Measurements from ENCODE around the gene DAP.

Gene DAP

GRCh38 chr5:10710513-10711128 lies 50.4 kb downstream of the DAP start:
- no peaks in the 10 kb centered on the region for H3K79me1 ChIP-seq (ENCODE audit: low read length)
- H3K4me2 ChIP-seq (ENCODE audit: low read length), result no peak overlapping the region
- H3K4me1 ChIP-seq (ENCODE audit: control insufficient read depth in 1 of 2, insufficient read depth in 2 of 2, low read length in 2 of 2), result peaks cover 16 to 19% of the 10 kb centered on the region in 2 experiments
- H2AK5ac ChIP-seq (ENCODE audit: low read length), result no peak overlapping the region
- H3K14ac ChIP-seq (ENCODE audit: low read length), result no peak overlapping the region
- no peak overlapping the region for H4K12ac ChIP-seq (ENCODE audit: low read depth, low read length)
- no peaks in the 10 kb centered on the region for H3K79me2 ChIP-seq (ENCODE audit: control insufficient read depth, insufficient read depth, low read length, poor library complexity)
- no peak overlapping the region for H3K27ac ChIP-seq (ENCODE audit: low read depth, low read length)
- H3K27me3 ChIP-seq (ENCODE audit: insufficient read depth, low read length), result no peaks in the 10 kb centered on the region
- H2BK12ac ChIP-seq (ENCODE audit: low read length), result no peak overlapping the region
- H2BK120ac ChIP-seq (ENCODE audit: insufficient read depth, low read length, poor library complexity), result no peak overlapping the region
- peak; percentile 69 to 80 for DNase-seq
- WGBS (ENCODE audit: extremely low coverage, insufficient coverage, insufficient read length), result no CpG with 5 or more reads among the region's 10 CpGs
- no peak overlapping the region for H3K9ac ChIP-seq (ENCODE audit: low read length)
- no peak overlapping the region for H2BK5ac ChIP-seq (ENCODE audit: low read depth, low read length, poor library complexity)
- no peak overlapping the region for H3K23ac ChIP-seq (ENCODE audit: low read length)
- no peak overlapping the region for H2AFZ ChIP-seq (ENCODE audit: insufficient read depth, low read length, poor library complexity)
- peaks cover 18 to 40% of the 10 kb centered on the region in 2 experiments for H3K36me3 ChIP-seq (ENCODE audit: control insufficient read depth in 1 of 2, insufficient read depth in 2 of 2, low read length in 2 of 2)
- no peak overlapping the region for H3K18ac ChIP-seq (ENCODE audit: low read length)
- H4K8ac ChIP-seq (ENCODE audit: low read depth, low read length), result no peak overlapping the region
- no peak overlapping the region for H4K91ac ChIP-seq (ENCODE audit: low read depth, low read length)
- no peak overlapping the region for H3K4ac ChIP-seq (ENCODE audit: low read depth, low read length)
- H3K4me3 ChIP-seq (ENCODE audit: low read depth, low read length), result no peak overlapping the region
- H3K9me3 ChIP-seq (ENCODE audit: insufficient read depth, low read depth, low read length), result peaks cover 1% of the 10 kb centered on the region

- no peak for DNase-seq
- no peak overlapping the region for H3K18ac ChIP-seq (ENCODE audit: low read length)
- no peak overlapping the region for H3K4me2 ChIP-seq (ENCODE audit: low read length)
- no peaks in the 10 kb centered on the region for H3K9me3 ChIP-seq (ENCODE audit: insufficient read depth, low read depth, low read length)
- no peak overlapping the region for H2BK12ac ChIP-seq (ENCODE audit: low read length)
- no peak overlapping the region for H3K23ac ChIP-seq (ENCODE audit: low read length)
- H3K79me1 ChIP-seq (ENCODE audit: low read length), result no peaks in the 10 kb centered on the region
- H4K12ac ChIP-seq (ENCODE audit: low read depth, low read length), result no peak overlapping the region
- no peaks in the 10 kb centered on the region for H3K79me2 ChIP-seq (ENCODE audit: control insufficient read depth, insufficient read depth, low read length, poor library complexity)
- no peak overlapping the region for H4K91ac ChIP-seq (ENCODE audit: low read depth, low read length)
- no peak overlapping the region for H2BK120ac ChIP-seq (ENCODE audit: insufficient read depth, low read length, poor library complexity)
- WGBS (ENCODE audit: extremely low coverage, insufficient coverage, insufficient read length), result no CpG with 5 or more reads among the region's 8 CpGs
- peaks cover 21 to 24% of the 10 kb centered on the region in 2 experiments for H3K4me1 ChIP-seq (ENCODE audit: control insufficient read depth in 1 of 2, insufficient read depth in 2 of 2, low read length in 2 of 2)
- H3K27ac ChIP-seq (ENCODE audit: low read depth, low read length), result no peak overlapping the region
- H3K4ac ChIP-seq (ENCODE audit: low read depth, low read length), result no peak overlapping the region
- H3K27me3 ChIP-seq (ENCODE audit: insufficient read depth, low read length), result no peaks in the 10 kb centered on the region
- H4K8ac ChIP-seq (ENCODE audit: low read depth, low read length), result no peak overlapping the region
- no peak overlapping the region for H2AFZ ChIP-seq (ENCODE audit: insufficient read depth, low read length, poor library complexity)
- no peak overlapping the region for H3K14ac ChIP-seq (ENCODE audit: low read length)
- no peak overlapping the region for H3K4me3 ChIP-seq (ENCODE audit: low read depth, low read length)
- H3K36me3 ChIP-seq (ENCODE audit: control insufficient read depth in 1 of 2, insufficient read depth in 2 of 2, low read length in 2 of 2), result peaks cover 14 to 33% of the 10 kb centered on the region in 2 experiments
- H2AK5ac ChIP-seq (ENCODE audit: low read length), result no peak overlapping the region
- H3K9ac ChIP-seq (ENCODE audit: low read length), result no peak overlapping the region
- H2BK5ac ChIP-seq (ENCODE audit: low read depth, low read length, poor library complexity), result no peak overlapping the region
Observed at GRCh38 chr5:10709933-10710332, 51.1 kb downstream of the DAP start.

- H3K79me1 ChIP-seq (ENCODE audit: low read length), result no peaks in the 10 kb centered on the region
- H3K4me2 ChIP-seq (ENCODE audit: low read length), result no peak overlapping the region
- no peak overlapping the region for H3K4me3 ChIP-seq (ENCODE audit: low read depth, low read length)
- no peak overlapping the region for H3K9ac ChIP-seq (ENCODE audit: low read length)
- no peak overlapping the region for H3K18ac ChIP-seq (ENCODE audit: low read length)
- no peak for DNase-seq
- no peaks in the 10 kb centered on the region for H3K9me3 ChIP-seq (ENCODE audit: insufficient read depth, low read depth, low read length)
- peaks cover 12 to 31% of the 10 kb centered on the region in 2 experiments for H3K36me3 ChIP-seq (ENCODE audit: control insufficient read depth in 1 of 2, insufficient read depth in 2 of 2, low read length in 2 of 2)
- H4K8ac ChIP-seq (ENCODE audit: low read depth, low read length), result no peak overlapping the region
- H2BK5ac ChIP-seq (ENCODE audit: low read depth, low read length, poor library complexity), result no peak overlapping the region
- H3K4ac ChIP-seq (ENCODE audit: low read depth, low read length), result no peak overlapping the region
- H2AK5ac ChIP-seq (ENCODE audit: low read length), result no peak overlapping the region
- no peaks in the 10 kb centered on the region for H3K27me3 ChIP-seq (ENCODE audit: insufficient read depth, low read length)
- H3K23ac ChIP-seq (ENCODE audit: low read length), result no peak overlapping the region
- H4K12ac ChIP-seq (ENCODE audit: low read depth, low read length), result no peak overlapping the region
- H3K14ac ChIP-seq (ENCODE audit: low read length), result no peak overlapping the region
- no CpG with 5 or more reads among the region's 4 CpGs for WGBS (ENCODE audit: extremely low coverage, insufficient coverage, insufficient read length)
- no peak overlapping the region for H2BK12ac ChIP-seq (ENCODE audit: low read length)
- H4K91ac ChIP-seq (ENCODE audit: low read depth, low read length), result no peak overlapping the region
- no peaks in the 10 kb centered on the region for H3K79me2 ChIP-seq (ENCODE audit: control insufficient read depth, insufficient read depth, low read length, poor library complexity)
- H2BK120ac ChIP-seq (ENCODE audit: insufficient read depth, low read length, poor library complexity), result no peak overlapping the region
- no peak overlapping the region for H2AFZ ChIP-seq (ENCODE audit: insufficient read depth, low read length, poor library complexity)
- no peak overlapping the region for H3K27ac ChIP-seq (ENCODE audit: low read depth, low read length)
- H3K4me1 ChIP-seq (ENCODE audit: control insufficient read depth in 1 of 2, insufficient read depth in 2 of 2, low read length in 2 of 2), result peaks cover 25 to 28% of the 10 kb centered on the region in 2 experiments
Observed at GRCh38 chr5:10709409-10709808, 51.6 kb downstream of the DAP start.

GRCh38 chr5:10708189-10708944 lies 52.7 kb downstream of the DAP start:
- Histone ChIP-seq H3K79me2 (ENCODE audit: control insufficient read depth, insufficient read depth, low read length, poor library complexity) (peaks cover 2% of the 10 kb centered on the region), H3K4me1 (ENCODE audit: control insufficient read depth in 1 of 2, insufficient read depth in 2 of 2, low read length in 2 of 2) (peaks cover 30 to 32% of the 10 kb centered on the region in 2 experiments), H3K36me3 (ENCODE audit: control insufficient read depth in 1 of 2, insufficient read depth in 2 of 2, low read length in 2 of 2) (peaks cover 12 to 27% of the 10 kb centered on the region in 2 experiments), H3K23ac (ENCODE audit: low read length) (peak overlapping the region; percentile 80), H2AK5ac (ENCODE audit: low read length) (no peak overlapping the region), H2AFZ (ENCODE audit: insufficient read depth, low read length, poor library complexity) (no peak overlapping the region), H4K91ac (ENCODE audit: low read depth, low read length) (no peak overlapping the region), H3K4me2 (ENCODE audit: low read length) (no peak overlapping the region), H3K4me3 (ENCODE audit: low read depth, low read length) (no peak overlapping the region), H2BK5ac (ENCODE audit: low read depth, low read length, poor library complexity) (no peak overlapping the region), H3K4ac (ENCODE audit: low read depth, low read length) (no peak overlapping the region), H4K8ac (ENCODE audit: low read depth, low read length) (no peak overlapping the region), H3K18ac (ENCODE audit: low read length) (no peak overlapping the region), H3K27me3 (ENCODE audit: insufficient read depth, low read length) (no peaks in the 10 kb centered on the region), H3K9me3 (ENCODE audit: insufficient read depth, low read depth, low read length) (no peaks in the 10 kb centered on the region), H4K12ac (ENCODE audit: low read depth, low read length) (no peak overlapping the region), H2BK12ac (ENCODE audit: low read length) (no peak overlapping the region), H3K79me1 (ENCODE audit: low read length) (peaks cover 4% of the 10 kb centered on the region), H2BK120ac (ENCODE audit: insufficient read depth, low read length, poor library complexity) (no peak overlapping the region), H3K14ac (ENCODE audit: low read length) (no peak overlapping the region), H3K9ac (ENCODE audit: low read length) (no peak overlapping the region), H3K27ac (ENCODE audit: low read depth, low read length) (no peak overlapping the region)
- no peak for DNase-seq
- WGBS (ENCODE audit: extremely low coverage, insufficient coverage, insufficient read length), result no CpG with 5 or more reads among the region's 10 CpGs

All from trophoblast cell (in vitro differentiated cells and primary cell).